Fibroblast of lung (primary cell): Measurements from ENCODE around the gene ACBD6. TPM values are rescaled to one million over a fixed set of nuclear protein-coding genes. Genes with fewer than 3 reads are reported as not detected.

Experiments
- DNase-seq, 2 donors: peaks; one replicate each; pipeline versions ENCODE4 v3.0.0 to v3.0.0-alpha.2; 2010; ENCODE audit warnings: low read depth in 2 of 2
- H2AFZ ChIP-seq: 2 replicates; pipeline ENCODE4 v1.5.1; 2012; ENCODE audit warnings: low read length, control low read depth, inconsistent platforms
- H3K27ac ChIP-seq: 2 replicates; pipeline ENCODE4 v1.5.1; 2011; ENCODE audit warnings: low read length, control low read depth; ENCODE audit not compliant: insufficient read depth
- H3K27me3 ChIP-seq: 2 replicates; pipeline ENCODE4 v1.5.1; 2011; ENCODE audit warnings: mild to moderate bottlenecking, low read length; ENCODE audit not compliant: control insufficient read depth, insufficient read depth
- H3K36me3 ChIP-seq: 2 replicates; pipeline ENCODE4 v1.5.1; 2011; ENCODE audit warnings: low read length; ENCODE audit not compliant: control insufficient read depth, insufficient read depth
- H3K4me1 ChIP-seq: 2 replicates; pipeline ENCODE4 v1.5.1; 2011; ENCODE audit warnings: low read length; ENCODE audit not compliant: control insufficient read depth, insufficient read depth; ENCODE audit errors: extremely low read depth
- H3K4me2 ChIP-seq: 2 replicates; pipeline ENCODE4 v1.5.1; 2011; ENCODE audit warnings: low read length, control low read depth; ENCODE audit not compliant: insufficient read depth; ENCODE audit errors: extremely low read depth
- H3K4me3 ChIP-seq, 4 experiments: fragments of 200-600 bp in 1 of 4; sonication (generic) in 1 of 4; replicated peaks in 1 of 4; 2 replicates each; pipeline ENCODE4 v1.5.1; 2011 to 2016; ENCODE audit warnings: low read length in 4 of 4, low read depth in 3 of 4, mild to moderate bottlenecking in 3 of 4, control low read depth in 2 of 4, inconsistent platforms in 1 of 4, mixed read lengths in 1 of 4; ENCODE audit not compliant: insufficient read depth in 1 of 4; ENCODE audit errors: control extremely low read depth in 1 of 4
- H3K79me2 ChIP-seq: 2 replicates; pipeline ENCODE4 v1.5.1; 2012; ENCODE audit warnings: mild to moderate bottlenecking, low read length, inconsistent platforms; ENCODE audit not compliant: control insufficient read depth, insufficient read depth
- H3K9ac ChIP-seq: 2 replicates; pipeline ENCODE4 v1.5.1; 2011; ENCODE audit warnings: mild to moderate bottlenecking, low read length, control low read depth; ENCODE audit not compliant: insufficient read depth
- H3K9me3 ChIP-seq: 2 replicates; pipeline ENCODE4 v1.5.1; 2012; ENCODE audit warnings: low read depth, low read length; ENCODE audit not compliant: control insufficient read depth, insufficient read depth
- H4K20me1 ChIP-seq: 2 replicates; pipeline ENCODE4 v1.5.1; 2011; ENCODE audit warnings: low read length; ENCODE audit not compliant: control insufficient read depth, insufficient read depth; ENCODE audit errors: extremely low read depth
- CTCF ChIP-seq, 2 donors: IDR thresholded peaks in 1 of 2; conservative IDR thresholded peaks in 1 of 2; 1 replicate in 1 of 2; 2 replicates in 1 of 2; pipeline ENCODE4 v1.5.1; 2011 to 2012; ENCODE audit warnings: low read length in 2 of 2, control low read depth in 1 of 2, inconsistent platforms in 1 of 2, low read depth in 1 of 2, mild to moderate bottlenecking in 1 of 2
- EZH2 ChIP-seq: IDR thresholded peaks from 2 replicates; pipeline ENCODE4 v1.5.1; 2012; ENCODE audit warnings: low read length, control low read depth, mild to moderate bottlenecking; ENCODE audit errors: missing control alignments
- polyA plus RNA-seq, 2 donors: library from polyadenylated mRNA; depleted of rRNA in 1 of 2; stranded (reverse) in 1 of 2; unstranded in 1 of 2; fragments of >200 nt; gene quantifications; 2 replicates each; pipeline ENCODE4 v1.2.1, GENCODE V29; 2011 to 2012; ENCODE audit warnings: missing spikeins in 1 of 2
- total RNA-seq: library from RNA; depleted of rRNA; stranded (reverse); fragments of >200 nt; gene quantifications from 2 replicates; pipeline ENCODE4 v1.2.1, GENCODE V29; 2014

Gene ACBD6
- total and polyA plus RNA-seq, 2 donors (not counting 1 experiment from before 2014, with no cell fraction given), result 63.4 to 78.7 TPM

- TF ChIP-seq EZH2, result no peak
- TF ChIP-seq CTCF (conservative IDR thresholded peaks at IDR 0.05 in 1 of 2, IDR thresholded peaks at IDR 0.05 in 1 of 2; ENCODE audit: low read depth in 1 of 2, low read length in 2 of 2), result no peak
- Histone ChIP-seq H3K79me2 (no peaks in the 10 kb centered on the region), H3K4me1 (no peaks in the 10 kb centered on the region), H3K9ac (no peak overlapping the region), H3K4me3 (no peak overlapping the region), H4K20me1 (no peaks in the 10 kb centered on the region), H3K27me3 (no peaks in the 10 kb centered on the region), H3K9me3 (no peaks in the 10 kb centered on the region), H3K27ac (no peak overlapping the region), H3K36me3 (no peaks in the 10 kb centered on the region), H2AFZ (no peak overlapping the region), H3K4me2 (no peak overlapping the region)
- no peak for DNase-seq
Measured at GRCh38 chr1:180369061-180369460, 133.3 kb downstream of the ACBD6 start.

- no peaks in the 10 kb centered on the region for H3K27me3 ChIP-seq
- H3K4me2 ChIP-seq, result no peak overlapping the region
- TF ChIP-seq EZH2, result no peak
- no peak for TF ChIP-seq CTCF (conservative IDR thresholded peaks at IDR 0.05 in 1 of 2, IDR thresholded peaks at IDR 0.05 in 1 of 2; ENCODE audit: low read depth in 1 of 2, low read length in 2 of 2)
- H3K4me1 ChIP-seq, result no peaks in the 10 kb centered on the region
- no peak overlapping the region for H3K4me3 ChIP-seq
- no peak overlapping the region for H3K27ac ChIP-seq
- H2AFZ ChIP-seq, result no peak overlapping the region
- DNase-seq, result peak; percentile 19 to 63
- no peaks in the 10 kb centered on the region for H3K9me3 ChIP-seq
- H3K79me2 ChIP-seq, result no peaks in the 10 kb centered on the region
- no peak overlapping the region for H3K9ac ChIP-seq
- no peaks in the 10 kb centered on the region for H3K36me3 ChIP-seq
- H4K20me1 ChIP-seq, result no peaks in the 10 kb centered on the region
Measured at GRCh38 chr1:180366371-180367068, 135.9 kb downstream of the ACBD6 start.

GRCh38 chr1:180365039-180365438 is 137.3 kb downstream of the ACBD6 start:
- no peaks in the 10 kb centered on the region for H4K20me1 ChIP-seq
- H3K36me3 ChIP-seq, result no peaks in the 10 kb centered on the region
- H3K4me2 ChIP-seq, result no peak overlapping the region
- H3K4me1 ChIP-seq, result no peaks in the 10 kb centered on the region
- TF ChIP-seq EZH2 (no peak), CTCF (conservative IDR thresholded peaks at IDR 0.05 in 1 of 2, IDR thresholded peaks at IDR 0.05 in 1 of 2; ENCODE audit: low read depth in 1 of 2, low read length in 2 of 2) (peak in 1 of 2 donors; percentile 12)
- no peaks in the 10 kb centered on the region for H3K9me3 ChIP-seq
- H3K9ac ChIP-seq, result no peak overlapping the region
- H3K4me3 ChIP-seq, result no peak overlapping the region
- no peak for DNase-seq
- H3K79me2 ChIP-seq, result no peaks in the 10 kb centered on the region
- no peak overlapping the region for H2AFZ ChIP-seq
- H3K27ac ChIP-seq, result no peak overlapping the region
- H3K27me3 ChIP-seq, result no peaks in the 10 kb centered on the region
